HEK293 (cell line): ENCODE measurements around the gene ARL8A.

ENCODE experiments used
- HOXA7 ChIP-seq: sonication (generic); formaldehyde crosslinking; IDR thresholded peaks from 2 replicates; pipeline ENCODE4 v1.8.1; 2022; ENCODE audit warnings: missing genetic modification reagents, borderline replicate concordance
- RBAK ChIP-seq: fragments of 450-650 bp; formaldehyde crosslinking; IDR thresholded peaks from 2 replicates; pipeline ENCODE4 v1.5.1; 2016; ENCODE audit warnings: missing biosample characterization, missing genetic modification characterization
- ZNF174 ChIP-seq: fragments of 450-650 bp; formaldehyde crosslinking; IDR thresholded peaks from 2 replicates; pipeline ENCODE4 v1.5.0; 2017; ENCODE audit warnings: missing biosample characterization, mild to moderate bottlenecking, missing genetic modification characterization
- ZNF24 ChIP-seq: fragments of 450-650 bp; formaldehyde crosslinking; IDR thresholded peaks from 2 replicates; pipeline ENCODE4 v1.5.1; 2016; ENCODE audit warnings: missing biosample characterization, missing genetic modification characterization
- ZNF433 ChIP-seq: fragments of 450-650 bp; formaldehyde crosslinking; IDR thresholded peaks from 2 replicates; pipeline ENCODE4 v1.5.1; 2016; ENCODE audit warnings: missing biosample characterization, missing genetic modification characterization, low read depth
- ZNF544 ChIP-seq: fragments of 450-650 bp; formaldehyde crosslinking; IDR thresholded peaks from 2 replicates; pipeline ENCODE4 v1.5.0; 2017; ENCODE audit warnings: missing biosample characterization, missing genetic modification characterization
- ZNF596 ChIP-seq: fragments of 450-650 bp; IDR thresholded peaks from 2 replicates; pipeline ENCODE4 v1.5.0; 2018; ENCODE audit warnings: missing biosample characterization, mild to moderate bottlenecking, missing genetic modification characterization, moderate library complexity
- TF ChIP-seq, protein P1 (sequence below): fragments of 450-650 bp; formaldehyde crosslinking; IDR thresholded peaks from 2 replicates; pipeline ENCODE4 v1.5.1; 2016; ENCODE audit warnings: missing biosample characterization, missing genetic modification characterization

DNA sequence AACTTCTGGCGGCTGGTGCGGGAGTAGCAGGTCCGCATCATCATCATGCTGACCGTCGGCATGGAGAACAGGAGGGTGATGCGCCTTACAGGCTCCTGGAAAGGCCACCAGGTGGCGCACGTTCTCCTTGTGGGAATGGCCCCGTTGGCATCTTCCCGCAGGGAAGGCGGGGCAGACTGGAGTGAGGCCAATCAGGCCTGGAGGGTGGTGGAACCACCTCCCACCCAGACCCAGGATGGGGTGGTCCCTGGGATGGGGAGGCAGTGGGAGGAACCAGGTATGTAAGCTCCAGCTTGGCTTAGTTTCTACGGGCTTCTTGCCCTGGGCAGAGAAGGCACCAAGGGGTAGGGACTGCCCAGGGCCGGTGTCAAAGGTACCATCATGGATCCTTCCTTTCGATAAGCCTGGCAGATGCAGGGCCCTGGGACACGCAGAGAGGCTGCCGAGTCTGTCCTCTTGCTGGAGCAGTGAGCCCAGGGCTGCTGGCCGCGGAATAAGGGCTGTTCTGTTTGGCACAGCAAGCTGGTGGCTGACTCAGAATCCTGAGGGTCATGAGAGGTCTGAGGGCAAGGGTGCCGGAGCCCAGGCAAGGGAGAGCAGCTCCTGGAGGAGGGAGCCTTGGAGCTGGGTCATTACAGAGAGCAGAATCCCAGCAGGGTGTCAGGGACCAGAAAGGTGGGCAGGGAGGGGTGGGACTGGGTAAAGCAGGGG, 40.4 kb upstream of the ARL8A start:
- no peak for TF ChIP-seq RBAK
- TF ChIP-seq ZNF174 (tag by site-specific recombination), result no peak
- TF ChIP-seq, protein P1, sequence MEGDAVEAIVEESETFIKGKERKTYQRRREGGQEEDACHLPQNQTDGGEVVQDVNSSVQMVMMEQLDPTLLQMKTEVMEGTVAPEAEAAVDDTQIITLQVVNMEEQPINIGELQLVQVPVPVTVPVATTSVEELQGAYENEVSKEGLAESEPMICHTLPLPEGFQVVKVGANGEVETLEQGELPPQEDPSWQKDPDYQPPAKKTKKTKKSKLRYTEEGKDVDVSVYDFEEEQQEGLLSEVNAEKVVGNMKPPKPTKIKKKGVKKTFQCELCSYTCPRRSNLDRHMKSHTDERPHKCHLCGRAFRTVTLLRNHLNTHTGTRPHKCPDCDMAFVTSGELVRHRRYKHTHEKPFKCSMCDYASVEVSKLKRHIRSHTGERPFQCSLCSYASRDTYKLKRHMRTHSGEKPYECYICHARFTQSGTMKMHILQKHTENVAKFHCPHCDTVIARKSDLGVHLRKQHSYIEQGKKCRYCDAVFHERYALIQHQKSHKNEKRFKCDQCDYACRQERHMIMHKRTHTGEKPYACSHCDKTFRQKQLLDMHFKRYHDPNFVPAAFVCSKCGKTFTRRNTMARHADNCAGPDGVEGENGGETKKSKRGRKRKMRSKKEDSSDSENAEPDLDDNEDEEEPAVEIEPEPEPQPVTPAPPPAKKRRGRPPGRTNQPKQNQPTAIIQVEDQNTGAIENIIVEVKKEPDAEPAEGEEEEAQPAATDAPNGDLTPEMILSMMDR (tag by site-specific recombination), result peak; percentile 88
- no peak for TF ChIP-seq HOXA7 (CRISPR knock-in tag)
- TF ChIP-seq ZNF544, result no peak
- TF ChIP-seq ZNF433, result no peak
- TF ChIP-seq ZNF24 (tag by site-specific recombination), result no peak
- TF ChIP-seq ZNF596 (tag by site-specific recombination), result no peak
